Nephron (organoid): ENCODE data around the gene GABRG3.

ENCODE experiments used
- H3K27ac Mint-ChIP-seq, 3 experiments: 2 replicates each; pipeline ENCODE4 v1.8.0; 2020; ENCODE audit warnings: mixed read lengths in 3 of 3, mild to moderate bottlenecking in 2 of 3, moderate library complexity in 1 of 3
- H3K27me3 Mint-ChIP-seq: 2 replicates; pipeline ENCODE4 v1.8.0; 2021; ENCODE audit warnings: low read depth, mild to moderate bottlenecking, moderate library complexity, mixed read lengths
- H3K36me3 Mint-ChIP-seq: 2 replicates; pipeline ENCODE4 v1.8.0; 2020; ENCODE audit warnings: low read depth, mixed read lengths
- H3K4me1 Mint-ChIP-seq: 2 replicates; pipeline ENCODE4 v1.8.0; 2020; ENCODE audit warnings: mixed read lengths
- H3K4me3 Mint-ChIP-seq, 3 experiments: 2 replicates each; pipeline ENCODE4 v1.8.0; 2020; ENCODE audit warnings: mild to moderate bottlenecking in 3 of 3, mixed read lengths in 3 of 3, moderate library complexity in 2 of 3
- H3K9me3 Mint-ChIP-seq: 2 replicates; pipeline ENCODE4 v1.8.0; 2020; ENCODE audit warnings: mixed read lengths
- TF ChIP-seq, protein P1 (sequence below), 3 experiments: fragments of 200-600 bp; sonication (generic); IDR thresholded peaks; one replicate each; pipeline ENCODE4 v1.5.0; 2021; ENCODE audit warnings: antibody characterized with exemption in 3 of 3; ENCODE audit not compliant: unreplicated experiment in 3 of 3

Gene GABRG3

GRCh38 chr15:27219636-27220035 is 248.7 kb downstream of the GABRG3 start:
- TF ChIP-seq, protein P1, sequence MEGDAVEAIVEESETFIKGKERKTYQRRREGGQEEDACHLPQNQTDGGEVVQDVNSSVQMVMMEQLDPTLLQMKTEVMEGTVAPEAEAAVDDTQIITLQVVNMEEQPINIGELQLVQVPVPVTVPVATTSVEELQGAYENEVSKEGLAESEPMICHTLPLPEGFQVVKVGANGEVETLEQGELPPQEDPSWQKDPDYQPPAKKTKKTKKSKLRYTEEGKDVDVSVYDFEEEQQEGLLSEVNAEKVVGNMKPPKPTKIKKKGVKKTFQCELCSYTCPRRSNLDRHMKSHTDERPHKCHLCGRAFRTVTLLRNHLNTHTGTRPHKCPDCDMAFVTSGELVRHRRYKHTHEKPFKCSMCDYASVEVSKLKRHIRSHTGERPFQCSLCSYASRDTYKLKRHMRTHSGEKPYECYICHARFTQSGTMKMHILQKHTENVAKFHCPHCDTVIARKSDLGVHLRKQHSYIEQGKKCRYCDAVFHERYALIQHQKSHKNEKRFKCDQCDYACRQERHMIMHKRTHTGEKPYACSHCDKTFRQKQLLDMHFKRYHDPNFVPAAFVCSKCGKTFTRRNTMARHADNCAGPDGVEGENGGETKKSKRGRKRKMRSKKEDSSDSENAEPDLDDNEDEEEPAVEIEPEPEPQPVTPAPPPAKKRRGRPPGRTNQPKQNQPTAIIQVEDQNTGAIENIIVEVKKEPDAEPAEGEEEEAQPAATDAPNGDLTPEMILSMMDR (IDR thresholded peaks at IDR 0.05; ENCODE audit: unreplicated experiment in 3 of 3), result no peak
- H3K27me3 Mint-ChIP-seq, result peaks cover 4% of the 10 kb centered on the region
- H3K4me3 Mint-ChIP-seq, result no peak overlapping the region
- no peak overlapping the region for H3K27ac Mint-ChIP-seq
- no peaks in the 10 kb centered on the region for H3K9me3 Mint-ChIP-seq
- no peaks in the 10 kb centered on the region for H3K36me3 Mint-ChIP-seq
- no peaks in the 10 kb centered on the region for H3K4me1 Mint-ChIP-seq

- Mint-ChIP-seq H3K36me3 (no peaks in the 10 kb centered on the region), H3K4me3 (no peak overlapping the region), H3K9me3 (no peaks in the 10 kb centered on the region), H3K27me3 (peaks cover 4% of the 10 kb centered on the region), H3K4me1 (no peaks in the 10 kb centered on the region), H3K27ac (no peak overlapping the region)
- TF ChIP-seq, protein P1 (IDR thresholded peaks at IDR 0.05; ENCODE audit: unreplicated experiment in 3 of 3), result no peak
Measured at GRCh38 chr15:27220199-27220598, 249.2 kb downstream of the GABRG3 start.

DNA sequence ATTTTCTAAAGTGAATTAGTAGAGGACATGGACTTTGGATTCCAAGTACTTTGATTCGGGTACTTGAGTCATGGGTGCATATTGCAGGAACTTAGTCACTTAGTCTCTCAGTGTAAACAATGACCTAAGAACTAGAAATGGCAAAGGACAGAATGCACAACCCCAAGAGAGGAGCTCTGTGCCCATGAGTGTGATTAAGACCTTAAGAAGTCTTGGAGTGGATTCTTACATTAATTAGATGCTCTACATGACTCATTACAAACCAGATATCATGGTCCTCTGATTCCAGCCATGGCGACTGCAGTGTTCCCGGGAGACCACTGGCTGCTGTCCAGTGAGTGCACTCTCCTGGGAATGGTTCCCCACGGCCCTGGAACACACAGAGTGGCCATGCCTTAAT is 251.5 kb downstream of the GABRG3 start:
- TF ChIP-seq, protein P1 (IDR thresholded peaks at IDR 0.05; ENCODE audit: unreplicated experiment in 3 of 3), result no peak
- Mint-ChIP-seq H3K36me3 (no peaks in the 10 kb centered on the region), H3K4me1 (no peaks in the 10 kb centered on the region), H3K4me3 (no peak overlapping the region), H3K9me3 (no peaks in the 10 kb centered on the region), H3K27ac (no peak overlapping the region), H3K27me3 (no peaks in the 10 kb centered on the region)

GRCh38 chr15:27223179-27223578 is 252.2 kb downstream of the GABRG3 start:
- no peaks in the 10 kb centered on the region for H3K27me3 Mint-ChIP-seq
- peaks cover 2% of the 10 kb centered on the region for H3K9me3 Mint-ChIP-seq
- no peak overlapping the region for H3K4me3 Mint-ChIP-seq
- H3K27ac Mint-ChIP-seq, result no peak overlapping the region
- no peaks in the 10 kb centered on the region for H3K36me3 Mint-ChIP-seq
- TF ChIP-seq, protein P1 (IDR thresholded peaks at IDR 0.05; ENCODE audit: unreplicated experiment in 3 of 3), result no peak
- no peaks in the 10 kb centered on the region for H3K4me1 Mint-ChIP-seq

- Mint-ChIP-seq H3K4me1 (peaks cover 1% of the 10 kb centered on the region), H3K27ac (no peak overlapping the region), H3K4me3 (no peak overlapping the region), H3K27me3 (peaks cover 6% of the 10 kb centered on the region), H3K9me3 (peaks cover 6% of the 10 kb centered on the region), H3K36me3 (no peaks in the 10 kb centered on the region)
- TF ChIP-seq, protein P1 (IDR thresholded peaks at IDR 0.05; ENCODE audit: unreplicated experiment in 3 of 3), result no peak
Measured at GRCh38 chr15:27231811-27232210, 260.8 kb downstream of the GABRG3 start.

DNA sequence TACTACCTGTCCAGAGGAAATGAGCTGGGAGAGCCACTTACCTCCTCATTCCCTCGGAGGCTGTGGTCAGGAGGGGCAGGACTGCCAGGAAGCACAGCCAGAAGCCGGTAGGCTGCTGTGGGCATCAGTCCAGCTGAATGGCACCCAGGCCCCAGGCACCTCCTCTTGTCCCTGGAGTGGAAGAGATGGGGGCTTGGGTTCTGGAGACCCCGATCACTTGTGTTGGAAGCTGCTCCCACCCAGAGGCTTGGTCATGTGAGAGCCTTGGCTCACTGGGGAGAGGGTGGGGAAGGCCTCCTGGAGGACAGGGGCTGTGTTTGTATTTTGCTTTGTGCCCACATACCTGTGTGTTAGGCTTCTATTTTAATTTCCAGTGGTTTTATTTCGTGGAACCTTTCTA is 261.9 kb downstream of the GABRG3 start:
- no peak overlapping the region for H3K27ac Mint-ChIP-seq
- H3K4me3 Mint-ChIP-seq, result no peak overlapping the region
- peaks cover 6% of the 10 kb centered on the region for H3K27me3 Mint-ChIP-seq
- H3K4me1 Mint-ChIP-seq, result peaks cover 11% of the 10 kb centered on the region
- H3K9me3 Mint-ChIP-seq, result peaks cover 6% of the 10 kb centered on the region
- TF ChIP-seq, protein P1 (IDR thresholded peaks at IDR 0.05; ENCODE audit: unreplicated experiment in 3 of 3), result no peak
- no peaks in the 10 kb centered on the region for H3K36me3 Mint-ChIP-seq
